Measurements from ENCODE around the gene GTF2A1. TPM values are rescaled to one million over a fixed set of nuclear protein-coding genes. Genes with fewer than 3 reads are reported as not detected.

GTF2A1 gene
- total RNA-seq, 1 donor from 2014 or later: 36.4 TPM

- no peak overlapping the region for H3K27ac Mint-ChIP-seq (ENCODE audit: unreplicated experiment)
- H3K9me3 Mint-ChIP-seq (ENCODE audit: unreplicated experiment): no peaks in the 10 kb centered on the region
- no peak overlapping the region for H3K27ac ChIP-seq (ENCODE audit: low read depth, low read length)
- peaks cover 17% of the 10 kb centered on the region for H3K36me3 ChIP-seq (ENCODE audit: insufficient read depth, low read length)
- H3K79me2 ChIP-seq (ENCODE audit: insufficient read depth, low read length): peaks cover 16% of the 10 kb centered on the region
- peaks cover 4% of the 10 kb centered on the region for H4K20me1 ChIP-seq (ENCODE audit: insufficient read depth, low read length)
- H3K4me1 Mint-ChIP-seq (ENCODE audit: low read depth, unreplicated experiment): peaks cover 1% of the 10 kb centered on the region
- peaks cover 11% of the 10 kb centered on the region for H3K36me3 Mint-ChIP-seq (ENCODE audit: low read depth, unreplicated experiment)
- H3K27me3 Mint-ChIP-seq (ENCODE audit: low read depth, unreplicated experiment): no peaks in the 10 kb centered on the region
- H3K4me1 ChIP-seq (ENCODE audit: insufficient read depth, low read length): no peaks in the 10 kb centered on the region
- no peaks in the 10 kb centered on the region for H3K9me3 ChIP-seq (ENCODE audit: insufficient read depth, low read depth, low read length)
- H3K4me3 ChIP-seq (ENCODE audit: insufficient read depth, low read depth, low read length): no peak overlapping the region
- DNase-seq (ENCODE audit: low read depth) (no peak), FAIRE-seq (no peak)
- no peaks in the 10 kb centered on the region for H3K27me3 ChIP-seq (ENCODE audit: insufficient read depth, low read length)
- H3K4me3 Mint-ChIP-seq (ENCODE audit: unreplicated experiment): no peak overlapping the region
- no peak overlapping the region for H2AFZ ChIP-seq (ENCODE audit: low read depth, low read length)
- TF ChIP-seq CTCF (IDR thresholded peaks at IDR 0.05; ENCODE audit: insufficient read depth, low read depth, low read length) (no peak), EZH2 (IDR thresholded peaks at IDR 0.05; ENCODE audit: insufficient read depth, low read length) (no peak)
- H3K4me2 ChIP-seq (ENCODE audit: low read length): no peak overlapping the region
- no peak overlapping the region for H3K9ac ChIP-seq (ENCODE audit: low read length)
Observed at GRCh38 chr14:81199084-81199483, 21.7 kb downstream of the GTF2A1 start.

GRCh38 chr14:81198651-81199050 is 22.1 kb downstream of the GTF2A1 start:
- FAIRE-seq: no peak

More at GRCh38 chr14:81198651-81199050, 22.1 kb downstream of the GTF2A1 start:
- no peaks in the 10 kb centered on the region for H3K9me3 Mint-ChIP-seq (ENCODE audit: unreplicated experiment)
- Histone ChIP-seq H3K27ac (ENCODE audit: low read depth, low read length) (no peak overlapping the region), H3K4me2 (ENCODE audit: low read length) (no peak overlapping the region), H3K27me3 (ENCODE audit: insufficient read depth, low read length) (no peaks in the 10 kb centered on the region), H3K4me3 (ENCODE audit: insufficient read depth, low read depth, low read length) (no peak overlapping the region), H3K9ac (ENCODE audit: low read length) (no peak overlapping the region), H3K36me3 (ENCODE audit: insufficient read depth, low read length) (peaks cover 17% of the 10 kb centered on the region), H3K4me1 (ENCODE audit: insufficient read depth, low read length) (no peaks in the 10 kb centered on the region), H4K20me1 (ENCODE audit: insufficient read depth, low read length) (peaks cover 4% of the 10 kb centered on the region), H3K79me2 (ENCODE audit: insufficient read depth, low read length) (peaks cover 14% of the 10 kb centered on the region), H3K9me3 (ENCODE audit: insufficient read depth, low read depth, low read length) (no peaks in the 10 kb centered on the region), H2AFZ (ENCODE audit: low read depth, low read length) (no peak overlapping the region)
- H3K4me3 Mint-ChIP-seq (ENCODE audit: unreplicated experiment): no peak overlapping the region
- TF ChIP-seq CTCF (IDR thresholded peaks at IDR 0.05; ENCODE audit: insufficient read depth, low read depth, low read length) (no peak), EZH2 (IDR thresholded peaks at IDR 0.05; ENCODE audit: insufficient read depth, low read length) (no peak)
- no peak overlapping the region for H3K27ac Mint-ChIP-seq (ENCODE audit: unreplicated experiment)
- peaks cover 11% of the 10 kb centered on the region for H3K36me3 Mint-ChIP-seq (ENCODE audit: low read depth, unreplicated experiment)
- H3K4me1 Mint-ChIP-seq (ENCODE audit: low read depth, unreplicated experiment): peaks cover 1% of the 10 kb centered on the region
- no peak for DNase-seq (ENCODE audit: low read depth)
- H3K27me3 Mint-ChIP-seq (ENCODE audit: low read depth, unreplicated experiment): no peaks in the 10 kb centered on the region

All from astrocyte (in vitro differentiated cells and primary cell).